GM21515 (cell line): ENCODE results near the gene PHYHD1.
"Not testable (repeated sequence)": the region's sequence is repeated elsewhere in the genome, so short reads cannot be mapped to it uniquely, and the experiment has no call there.

ENCODE experiments used
- ATAC-seq: cut with Tn5 transposase; IDR thresholded peaks from one replicate; pipeline ENCODE4 v1.9.1; 2021; ENCODE audit not compliant: unreplicated experiment

Gene PHYHD1

GRCh38 chr9:128961403-128961802 is 40.6 kb downstream of the PHYHD1 start:
- not testable (repeated sequence) for ATAC-seq

- ATAC-seq: no peak
These were observed 48.7 kb downstream of the PHYHD1 start for GRCh38 chr9:128969491-128969890.

- no peak for ATAC-seq
These were observed 52.2 kb downstream of the PHYHD1 start for GRCh38 chr9:128972956-128973355.

- no peak for ATAC-seq
These were observed 58.3 kb downstream of the PHYHD1 start for GRCh38 chr9:128979111-128979510.

GRCh38 chr9:128983536-128983935 is 62.8 kb downstream of the PHYHD1 start:
- ATAC-seq: no peak

GRCh38 chr9:128986671-128987070 is 65.9 kb downstream of the PHYHD1 start:
- no peak for ATAC-seq

- ATAC-seq: no peak
These were observed 67.0 kb downstream of the PHYHD1 start for GRCh38 chr9:128987805-128988204.
